GM19467 (cell line): ENCODE measurements around the gene RAB44.
"Not testable (repeated sequence)": the region's sequence is repeated elsewhere in the genome, so short reads cannot be mapped to it uniquely, and the experiment has no call there.

Experiments
- ATAC-seq: cut with Tn5 transposase; IDR thresholded peaks from one replicate; pipeline ENCODE4 v1.9.1; 2021; ENCODE audit warnings: mild to moderate bottlenecking, moderate library complexity; ENCODE audit not compliant: unreplicated experiment

Gene RAB44

GRCh38 chr6:36697481-36697903 lies at the start of gene RAB44:
TSS of gene RAB44 (plus strand) at chr6:36697826. CDS start at chr6:36704236, 6,410 bp downstream.
- no peak for ATAC-seq

- ATAC-seq: no peak
These were observed 48.5 kb upstream of the RAB44 start for GRCh38 chr6:36649086-36649485.

GRCh38 chr6:36649701-36650484 lies 47.7 kb upstream of the RAB44 start:
- no peak for ATAC-seq

GRCh38 chr6:36650848-36651478 lies 46.7 kb upstream of the RAB44 start:
- no peak for ATAC-seq

GRCh38 chr6:36651659-36652379 lies 45.8 kb upstream of the RAB44 start:
- no peak for ATAC-seq

- not testable (repeated sequence) for ATAC-seq
These were observed 43.2 kb upstream of the RAB44 start for GRCh38 chr6:36654469-36654868.

GRCh38 chr6:36655085-36655724 lies 42.4 kb upstream of the RAB44 start:
- ATAC-seq: no peak

GRCh38 chr6:36656441-36656840 lies 41.2 kb upstream of the RAB44 start:
- no peak for ATAC-seq

- no peak for ATAC-seq
These were observed 40.4 kb upstream of the RAB44 start for GRCh38 chr6:36657271-36657670.

- no peak for ATAC-seq
These were observed 39.6 kb upstream of the RAB44 start for GRCh38 chr6:36657942-36658544.

GRCh38 chr6:36659271-36659670 lies 38.4 kb upstream of the RAB44 start:
- ATAC-seq: no peak

- ATAC-seq: no peak
These were observed 36.7 kb upstream of the RAB44 start for GRCh38 chr6:36660771-36661471.

GRCh38 chr6:36662380-36662779 lies 35.2 kb upstream of the RAB44 start:
- no peak for ATAC-seq

- ATAC-seq: no peak
These were observed 34.8 kb upstream of the RAB44 start for GRCh38 chr6:36662827-36663256.

- no peak for ATAC-seq
These were observed 33.9 kb upstream of the RAB44 start for GRCh38 chr6:36663504-36664446.

GRCh38 chr6:36665180-36665579 lies 32.4 kb upstream of the RAB44 start:
- ATAC-seq: no peak

- no peak for ATAC-seq
These were observed 31.3 kb upstream of the RAB44 start for GRCh38 chr6:36666287-36666686.

GRCh38 chr6:36666826-36667591 lies 30.6 kb upstream of the RAB44 start:
- peak; percentile 74 for ATAC-seq
